Endothelial cell of umbilical vein (primary cell): Measurements from ENCODE around the gene USH2A.

Experiments
- CTCF ChIP-seq, 2 donors: IDR thresholded peaks; 1 replicate in 1 of 2; 2 replicates in 1 of 2; pipeline ENCODE4 v1.5.1; 2011; ENCODE audit warnings: low read length in 2 of 2, mild to moderate bottlenecking in 2 of 2, moderate library complexity in 2 of 2, control low read depth in 1 of 2, inconsistent platforms in 1 of 2, low read depth in 1 of 2; ENCODE audit not compliant: insufficient read depth in 1 of 2; ENCODE audit errors: extremely low read depth in 1 of 2
- EZH2 ChIP-seq: IDR thresholded peaks from 2 replicates; pipeline ENCODE4 v1.6.1; 2012; ENCODE audit warnings: borderline replicate concordance, low read depth, mild to moderate bottlenecking, moderate library complexity, low read length, inconsistent platforms; ENCODE audit not compliant: severe bottlenecking
- FOS ChIP-seq: IDR thresholded peaks from 2 replicates; pipeline ENCODE4 v1.6.1; 2011; ENCODE audit warnings: mild to moderate bottlenecking, low read length, moderate library complexity, borderline replicate concordance; ENCODE audit not compliant: insufficient read depth
- GATA2 ChIP-seq: IDR thresholded peaks from 2 replicates; pipeline ENCODE4 v1.7.0; 2011; ENCODE audit warnings: low read depth, mild to moderate bottlenecking, moderate library complexity, mixed read lengths, low read length; ENCODE audit not compliant: insufficient read length, insufficient read depth
- JUN ChIP-seq: IDR thresholded peaks from 2 replicates; pipeline ENCODE4 v1.6.1; 2011; ENCODE audit warnings: borderline replicate concordance, low read depth; ENCODE audit not compliant: insufficient read length, insufficient read depth
- MAX ChIP-seq: IDR thresholded peaks from 2 replicates; pipeline ENCODE4 v1.6.1; 2011; ENCODE audit not compliant: insufficient read depth, insufficient read length
- MYC ChIP-seq: IDR thresholded peaks from one replicate; pipeline ENCODE4 v1.6.1; 2011; ENCODE audit warnings: mild to moderate bottlenecking, low read depth, low read length
- POLR2A ChIP-seq: IDR thresholded peaks from 2 replicates; pipeline ENCODE4 v1.6.1; 2012; ENCODE audit warnings: low read depth, mild to moderate bottlenecking, control low read depth, low read length
- POLR2AphosphoS5 ChIP-seq: IDR thresholded peaks from 2 replicates; pipeline ENCODE4 v1.6.1; 2012; ENCODE audit warnings: low read depth, mild to moderate bottlenecking, control low read depth, low read length, moderate library complexity; ENCODE audit not compliant: insufficient read depth

- no peak for TF ChIP-seq POLR2A
- no peak for TF ChIP-seq JUN
- TF ChIP-seq POLR2AphosphoS5, result no peak
- TF ChIP-seq CTCF (IDR thresholded peaks at IDR 0.05; ENCODE audit: extremely low read depth in 1 of 2, insufficient read depth in 1 of 2, low read depth in 1 of 2, low read length in 2 of 2), result no peak
- TF ChIP-seq EZH2, result no peak
- no peak for TF ChIP-seq GATA2
- no peak for TF ChIP-seq MAX
- TF ChIP-seq FOS, result no peak
- TF ChIP-seq MYC, result no peak
These were observed 14.4 kb upstream of the USH2A start for GRCh38 chr1:216437603-216438002.
